Keratinocyte (primary cell): Measurements from ENCODE around the gene IL1RL1. TPM values are rescaled to one million over a fixed set of nuclear protein-coding genes. Genes with fewer than 3 reads are reported as not detected.

Experiments
- DNase-seq: peaks from one replicate; pipeline ENCODE4 v3.0.0-alpha.2; 2011; ENCODE audit warnings: low read depth, missing footprints, low spot score
- FAIRE-seq: peaks from 2 replicates; lab custom pipeline; 2011; peaks lifted over from hg19 to GRCh38; lab: Jason Lieb, UNC
- H2AFZ ChIP-seq: 2 replicates; pipeline ENCODE4 v1.6.0; 2012; ENCODE audit warnings: low read length, control low read depth, inconsistent platforms; ENCODE audit not compliant: control insufficient read depth
- H3K27ac ChIP-seq: 2 replicates; pipeline ENCODE4 v1.5.1; 2011; ENCODE audit warnings: low read length; ENCODE audit not compliant: control insufficient read depth, insufficient read depth
- H3K27me3 ChIP-seq: 3 replicates; pipeline ENCODE4 v1.6.0; 2011; ENCODE audit warnings: low read length; ENCODE audit not compliant: control insufficient read depth, insufficient read depth; ENCODE audit errors: extremely low read depth
- H3K36me3 ChIP-seq, 2 experiments: 2 replicates in 1 of 2; 3 replicates in 1 of 2; pipeline ENCODE4 v1.5.1; 2011; ENCODE audit warnings: low read length in 2 of 2, mild to moderate bottlenecking in 1 of 2; ENCODE audit not compliant: control insufficient read depth in 2 of 2, insufficient read depth in 2 of 2; ENCODE audit errors: extremely low read depth in 1 of 2
- H3K4me1 ChIP-seq: 3 replicates; pipeline ENCODE4 v1.5.1; 2011; ENCODE audit warnings: low read length; ENCODE audit not compliant: control insufficient read depth, insufficient read depth; ENCODE audit errors: extremely low read depth
- H3K4me2 ChIP-seq: 3 replicates; pipeline ENCODE4 v1.6.0; 2011; ENCODE audit warnings: low read depth, low read length; ENCODE audit not compliant: control insufficient read depth, insufficient read depth; ENCODE audit errors: extremely low read depth
- H3K4me3 ChIP-seq, 3 experiments: fragments of 200-600 bp in 1 of 3; sonication (generic) in 1 of 3; 2 replicates in 2 of 3; 3 replicates in 1 of 3; pipeline ENCODE4 v1.5.1; 2011 to 2016; ENCODE audit warnings: low read length in 3 of 3, mild to moderate bottlenecking in 3 of 3, control low read depth in 2 of 3, inconsistent platforms in 1 of 3, low read depth in 1 of 3, mixed read lengths in 1 of 3, mixed run types in 1 of 3, moderate library complexity in 1 of 3; ENCODE audit not compliant: control insufficient read depth in 2 of 3, insufficient read depth in 2 of 3; ENCODE audit errors: extremely low read depth in 1 of 3
- H3K79me2 ChIP-seq: 2 replicates; pipeline ENCODE4 v1.6.0; 2012; ENCODE audit warnings: low read length; ENCODE audit not compliant: control insufficient read depth, insufficient read depth
- H3K9ac ChIP-seq: 3 replicates; pipeline ENCODE4 v1.6.0; 2011; ENCODE audit warnings: low read length; ENCODE audit not compliant: control insufficient read depth, insufficient read depth; ENCODE audit errors: extremely low read depth
- H3K9me1 ChIP-seq: 3 replicates; pipeline ENCODE4 v1.6.0; 2011; ENCODE audit warnings: low read length; ENCODE audit not compliant: control insufficient read depth, insufficient read depth; ENCODE audit errors: extremely low read depth
- H3K9me3 ChIP-seq: 2 replicates; pipeline ENCODE4 v1.5.1; 2012; ENCODE audit warnings: low read depth, low read length; ENCODE audit not compliant: control insufficient read depth
- H4K20me1 ChIP-seq: 3 replicates; pipeline ENCODE4 v1.6.0; 2011; ENCODE audit warnings: low read length; ENCODE audit not compliant: control insufficient read depth, insufficient read depth; ENCODE audit errors: extremely low read depth
- EZH2 ChIP-seq: IDR thresholded peaks from one replicate; pipeline ENCODE4 v1.6.1; 2012; ENCODE audit warnings: inconsistent platforms, mild to moderate bottlenecking, low read length, moderate library complexity
- dilution Hi-C: fragments of 300-500 bp; cut with MboI; formaldehyde crosslinking; loops from one replicate; pipeline ENCODE4 v1.7.0; 2020; ENCODE audit warnings: low sequenced_read_pairs; ENCODE audit not compliant: extremely low pct_ligation_motif_present
- polyA plus RNA-seq, 5 experiments: library from polyadenylated mRNA; depleted of rRNA in 3 of 5; stranded (reverse) in 3 of 5; stranded (forward) in 1 of 5; unstranded in 1 of 5; fragments of >200 nt; gene quantifications; 1 replicate in 1 of 5; 2 replicates in 3 of 5; 3 replicates in 1 of 5; pipeline versions ENCODE4 v1.2.1 to v1.2.3, GENCODE V29; 2011 to 2012; ENCODE audit warnings: missing spikeins in 2 of 5, low read depth in 1 of 5, low replicate concordance in 1 of 5
- TF ChIP-seq, protein P1 (sequence below), 3 experiments: IDR thresholded peaks in 1 of 3; conservative IDR thresholded peaks in 1 of 3; optimal IDR thresholded peaks in 1 of 3; 2 replicates in 2 of 3; 3 replicates in 1 of 3; pipeline versions ENCODE3 to v1.5.1; 2011; ENCODE audit warnings: low read length in 3 of 3, mild to moderate bottlenecking in 3 of 3, moderate library complexity in 2 of 3, control low read depth in 1 of 3, inconsistent platforms in 1 of 3; ENCODE audit not compliant: insufficient read depth in 2 of 3; ENCODE audit errors: extremely low read depth in 1 of 3

Gene IL1RL1
- polyA plus RNA-seq, 1 donor (not counting 4 experiments of a cell fraction or from before 2014, with no cell fraction given), result 0.93 TPM

DNA sequence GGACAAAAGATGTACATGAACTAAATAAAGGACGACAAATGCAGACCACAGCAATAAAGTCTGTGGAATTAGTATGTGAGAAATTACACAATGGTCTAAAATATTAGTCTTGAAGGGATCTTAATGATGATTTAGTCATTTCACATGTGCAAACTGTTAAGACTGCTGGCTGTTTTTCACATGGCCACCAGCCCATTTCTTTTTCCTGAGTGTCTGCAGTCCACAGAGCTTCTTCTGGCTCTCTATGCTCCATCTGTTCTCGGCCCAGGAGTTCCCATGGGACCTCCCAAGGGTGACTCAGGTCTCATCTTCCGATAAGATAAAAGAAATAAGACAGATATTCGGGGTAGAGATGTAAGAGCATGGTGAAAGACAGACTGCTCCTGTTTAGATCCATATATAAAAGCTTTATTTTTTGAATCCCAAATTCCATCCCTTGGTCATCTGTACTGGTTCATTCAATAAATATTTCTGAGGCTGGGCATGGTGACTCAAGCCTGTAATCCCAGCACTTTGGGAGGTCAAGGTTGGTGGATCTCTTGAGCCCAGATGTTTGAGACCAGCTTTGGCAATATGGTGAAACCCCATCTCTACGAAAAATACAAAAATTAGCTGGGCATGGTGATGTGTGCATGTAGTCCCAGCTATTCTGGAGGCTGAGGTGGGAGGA is 20.1 kb downstream of the IL1RL1 start:
- no peak overlapping the region for H3K27ac ChIP-seq
- DNase-seq, result no peak
- peaks cover 5% of the 10 kb centered on the region for H3K4me1 ChIP-seq
- H3K36me3 ChIP-seq, result no peaks in the 10 kb centered on the region
- H3K4me3 ChIP-seq, result no peak overlapping the region
- no peak overlapping the region for H3K4me2 ChIP-seq
- H3K9me3 ChIP-seq, result no peaks in the 10 kb centered on the region
- H2AFZ ChIP-seq, result no peak overlapping the region
- no peaks in the 10 kb centered on the region for H4K20me1 ChIP-seq
- dilution Hi-C loops, result no loop called here
- H3K9ac ChIP-seq, result no peak overlapping the region
- H3K79me2 ChIP-seq, result no peaks in the 10 kb centered on the region
- H3K27me3 ChIP-seq, result no peaks in the 10 kb centered on the region
- H3K9me1 ChIP-seq, result no peaks in the 10 kb centered on the region
- no peak for FAIRE-seq
- TF ChIP-seq, protein P1, sequence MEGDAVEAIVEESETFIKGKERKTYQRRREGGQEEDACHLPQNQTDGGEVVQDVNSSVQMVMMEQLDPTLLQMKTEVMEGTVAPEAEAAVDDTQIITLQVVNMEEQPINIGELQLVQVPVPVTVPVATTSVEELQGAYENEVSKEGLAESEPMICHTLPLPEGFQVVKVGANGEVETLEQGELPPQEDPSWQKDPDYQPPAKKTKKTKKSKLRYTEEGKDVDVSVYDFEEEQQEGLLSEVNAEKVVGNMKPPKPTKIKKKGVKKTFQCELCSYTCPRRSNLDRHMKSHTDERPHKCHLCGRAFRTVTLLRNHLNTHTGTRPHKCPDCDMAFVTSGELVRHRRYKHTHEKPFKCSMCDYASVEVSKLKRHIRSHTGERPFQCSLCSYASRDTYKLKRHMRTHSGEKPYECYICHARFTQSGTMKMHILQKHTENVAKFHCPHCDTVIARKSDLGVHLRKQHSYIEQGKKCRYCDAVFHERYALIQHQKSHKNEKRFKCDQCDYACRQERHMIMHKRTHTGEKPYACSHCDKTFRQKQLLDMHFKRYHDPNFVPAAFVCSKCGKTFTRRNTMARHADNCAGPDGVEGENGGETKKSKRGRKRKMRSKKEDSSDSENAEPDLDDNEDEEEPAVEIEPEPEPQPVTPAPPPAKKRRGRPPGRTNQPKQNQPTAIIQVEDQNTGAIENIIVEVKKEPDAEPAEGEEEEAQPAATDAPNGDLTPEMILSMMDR (optimal IDR thresholded peaks at IDR 0.05 in 1 of 3, IDR thresholded peaks at IDR 0.05 in 1 of 3, conservative IDR thresholded peaks at IDR 0.05 in 1 of 3; ENCODE audit: extremely low read depth in 1 of 3, insufficient read depth in 2 of 3, low read length in 3 of 3), result no peak
- TF ChIP-seq EZH2, result no peak

DNA sequence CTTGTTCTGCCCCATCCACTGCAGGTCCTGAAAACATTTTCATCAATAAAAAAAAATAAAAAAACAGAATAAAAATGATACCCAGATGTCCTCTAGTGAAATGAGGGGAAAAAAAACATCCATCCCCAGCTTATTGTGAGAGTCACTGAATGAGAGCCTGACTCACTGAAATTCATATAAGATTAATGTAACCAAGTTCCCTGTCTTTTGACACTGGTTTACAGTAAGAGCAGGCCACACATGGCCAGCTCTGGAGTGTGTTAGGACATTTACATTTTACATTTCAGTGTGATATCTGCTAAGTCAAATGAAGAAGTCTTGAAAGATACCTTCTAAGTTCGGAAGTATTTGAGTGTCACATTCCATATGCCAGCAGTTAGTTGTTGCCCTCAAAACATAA is 23.1 kb downstream of the IL1RL1 start:
- H3K4me2 ChIP-seq, result no peak overlapping the region
- H3K36me3 ChIP-seq, result no peaks in the 10 kb centered on the region
- no peak overlapping the region for H3K9ac ChIP-seq
- no peak overlapping the region for H3K4me3 ChIP-seq
- no peaks in the 10 kb centered on the region for H3K9me1 ChIP-seq
- H3K27ac ChIP-seq, result no peak overlapping the region
- no peak overlapping the region for H2AFZ ChIP-seq
- FAIRE-seq, result no peak
- H3K4me1 ChIP-seq, result peaks cover 21% of the 10 kb centered on the region
- no peak for TF ChIP-seq EZH2
- TF ChIP-seq, protein P1 (optimal IDR thresholded peaks at IDR 0.05 in 1 of 3, IDR thresholded peaks at IDR 0.05 in 1 of 3, conservative IDR thresholded peaks at IDR 0.05 in 1 of 3; ENCODE audit: extremely low read depth in 1 of 3, insufficient read depth in 2 of 3, low read length in 3 of 3), result no peak
- no peaks in the 10 kb centered on the region for H3K27me3 ChIP-seq
- no peak for DNase-seq
- H3K79me2 ChIP-seq, result no peaks in the 10 kb centered on the region
- no peaks in the 10 kb centered on the region for H3K9me3 ChIP-seq
- dilution Hi-C loops, result no loop called here
- no peaks in the 10 kb centered on the region for H4K20me1 ChIP-seq
